HG02852 (cell line): ENCODE measurements around the gene ERVFRD-1.

Source experiments
- ATAC-seq: cut with Tn5 transposase; IDR thresholded peaks from one replicate; pipeline ENCODE4 v1.9.1; 2021; ENCODE audit warnings: mild to moderate bottlenecking, moderate library complexity; ENCODE audit not compliant: unreplicated experiment

ERVFRD-1 gene

DNA sequence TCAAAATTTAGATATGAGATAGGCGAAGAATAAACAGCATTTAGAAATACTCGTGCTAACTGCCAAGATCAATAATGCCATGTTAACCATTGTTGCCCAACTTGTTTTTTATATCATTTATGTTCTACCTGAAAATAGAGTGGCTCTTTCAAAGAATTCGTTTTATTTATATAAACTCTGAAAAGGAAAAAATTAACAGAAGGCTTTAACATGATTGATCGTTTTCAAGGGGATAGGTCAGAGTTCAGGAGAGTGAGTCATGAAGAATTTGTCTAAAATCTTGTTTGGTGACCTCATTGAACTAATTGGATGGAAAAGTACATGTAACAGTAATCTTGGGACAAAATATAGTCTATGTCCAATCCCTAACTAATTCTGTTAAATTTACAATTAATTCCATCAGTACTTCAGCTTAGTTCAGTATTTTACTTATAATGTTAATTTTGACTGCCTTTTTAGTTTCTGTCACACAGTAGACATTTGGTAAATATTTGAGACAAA is 56.3 kb downstream of the ERVFRD-1 start:
- no peak for ATAC-seq

- no peak for ATAC-seq
These were observed 56.8 kb downstream of the ERVFRD-1 start for GRCh38 chr6:11054722-11055121.

DNA sequence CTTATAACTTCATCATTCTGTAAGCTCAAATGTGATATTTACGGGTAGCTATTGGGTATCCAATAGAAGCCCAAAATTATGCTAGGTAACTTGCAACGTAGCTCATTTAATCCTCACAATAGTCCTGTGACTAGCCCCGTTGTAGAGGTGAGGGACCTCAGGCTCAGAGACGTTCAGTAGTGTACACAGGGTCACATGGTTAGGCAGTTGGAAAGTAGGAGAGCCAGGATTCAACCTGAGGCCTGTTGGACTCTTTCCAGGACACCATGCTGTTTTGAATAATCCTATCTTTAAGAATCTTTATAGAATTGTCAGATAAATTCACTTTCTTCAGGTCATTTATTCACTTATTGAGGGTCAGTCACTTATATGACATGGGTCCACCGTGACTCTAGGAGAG is 58.2 kb downstream of the ERVFRD-1 start:
- ATAC-seq: no peak
